Spleen (tissue), 7 donors: ENCODE results near the gene SMAD2.

ENCODE experiments used
- POLR2A ChIP-seq, 3 donors: fragments of 450-650 bp; IDR thresholded peaks; one replicate each; pipeline ENCODE4 v1.5.1; 2017; ENCODE audit warnings: antibody characterized with exemption in 3 of 3, mild to moderate bottlenecking in 1 of 3
- TF ChIP-seq, protein P1 (sequence below), 11 experiments: fragments of 200-600 bp in 7 of 11; fragments of 450-650 bp in 4 of 11; sonication (generic) in 4 of 11; IDR thresholded peaks in 8 of 11; conservative IDR thresholded peaks in 3 of 11; 1 replicate in 7 of 11; 2 replicates in 4 of 11; pipeline versions ENCODE4 v1.4.0 to v1.8.0; 2016 to 2021; ENCODE audit warnings: antibody characterized with exemption in 11 of 11, inconsistent platforms in 4 of 11, mild to moderate bottlenecking in 1 of 11
- donor health status: DM: no; HTN: no; CAD: no; lungs with moderate emphysema.
- donor health status: DM: no; HTN: no; CAD: no.
- donor health status: DM: no; HTN: no; CAD: no.

GRCh38 chr18:47901624-47902362, 28.7 kb downstream of the SMAD2 start:
- TF ChIP-seq, protein P1, sequence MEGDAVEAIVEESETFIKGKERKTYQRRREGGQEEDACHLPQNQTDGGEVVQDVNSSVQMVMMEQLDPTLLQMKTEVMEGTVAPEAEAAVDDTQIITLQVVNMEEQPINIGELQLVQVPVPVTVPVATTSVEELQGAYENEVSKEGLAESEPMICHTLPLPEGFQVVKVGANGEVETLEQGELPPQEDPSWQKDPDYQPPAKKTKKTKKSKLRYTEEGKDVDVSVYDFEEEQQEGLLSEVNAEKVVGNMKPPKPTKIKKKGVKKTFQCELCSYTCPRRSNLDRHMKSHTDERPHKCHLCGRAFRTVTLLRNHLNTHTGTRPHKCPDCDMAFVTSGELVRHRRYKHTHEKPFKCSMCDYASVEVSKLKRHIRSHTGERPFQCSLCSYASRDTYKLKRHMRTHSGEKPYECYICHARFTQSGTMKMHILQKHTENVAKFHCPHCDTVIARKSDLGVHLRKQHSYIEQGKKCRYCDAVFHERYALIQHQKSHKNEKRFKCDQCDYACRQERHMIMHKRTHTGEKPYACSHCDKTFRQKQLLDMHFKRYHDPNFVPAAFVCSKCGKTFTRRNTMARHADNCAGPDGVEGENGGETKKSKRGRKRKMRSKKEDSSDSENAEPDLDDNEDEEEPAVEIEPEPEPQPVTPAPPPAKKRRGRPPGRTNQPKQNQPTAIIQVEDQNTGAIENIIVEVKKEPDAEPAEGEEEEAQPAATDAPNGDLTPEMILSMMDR (IDR thresholded peaks at IDR 0.05 in 8 of 11, conservative IDR thresholded peaks at IDR 0.05 in 3 of 11) = no peak
- no peak for TF ChIP-seq POLR2A (IDR thresholded peaks at IDR 0.05)
